GM18909 (cell line): ENCODE measurements around the gene ARMC9.

Source experiments
- ATAC-seq: cut with Tn5 transposase; IDR thresholded peaks from one replicate; pipeline ENCODE4 v1.9.1; 2021; ENCODE audit warnings: mild to moderate bottlenecking; ENCODE audit not compliant: unreplicated experiment, poor library complexity

The ARMC9 gene

GRCh38 chr2:231276987-231277386 is 78.6 kb downstream of the ARMC9 start:
- ATAC-seq, result no peak

DNA sequence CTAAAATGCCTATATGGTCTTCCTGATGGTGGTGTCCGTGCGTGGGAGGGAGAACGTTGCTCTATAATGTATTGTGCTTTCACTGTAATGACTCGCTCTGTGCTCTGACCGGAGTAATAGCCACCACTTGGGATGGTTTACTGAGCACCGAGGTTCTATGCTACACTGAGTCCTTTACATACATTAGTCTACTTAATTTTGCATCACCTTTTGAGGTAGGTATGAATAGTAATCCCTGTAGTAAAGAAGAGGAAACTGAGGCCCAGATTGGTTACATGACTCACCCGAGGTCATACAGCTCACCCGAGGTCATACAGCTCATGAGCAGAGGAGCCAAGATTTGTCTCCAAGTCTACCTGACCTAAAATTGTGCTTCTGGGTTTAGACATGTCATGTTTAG is 79.5 kb downstream of the ARMC9 start:
- no peak for ATAC-seq

- no peak for ATAC-seq
Measured at GRCh38 chr2:231278868-231279267, 80.4 kb downstream of the ARMC9 start.

DNA sequence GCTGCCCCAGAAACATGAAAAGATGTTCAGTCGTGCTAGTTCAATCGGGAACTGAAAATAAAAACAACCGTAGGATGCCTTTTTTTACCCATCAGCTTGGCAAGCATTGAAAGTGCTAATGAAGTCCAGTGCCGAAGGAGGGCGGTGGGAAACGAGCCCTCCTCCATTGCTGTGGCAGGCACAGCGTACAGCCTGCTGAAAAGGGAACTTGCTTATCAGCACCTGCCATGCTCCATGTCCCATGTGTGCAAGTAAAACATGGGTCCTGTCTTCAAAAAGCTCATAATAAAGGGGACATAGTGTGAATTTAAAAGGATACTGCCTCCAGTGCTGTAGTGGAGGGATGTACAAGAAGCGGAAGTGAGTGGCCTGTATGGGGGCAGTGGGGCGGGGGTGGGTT is 82.4 kb downstream of the ARMC9 start:
- ATAC-seq, result no peak

DNA sequence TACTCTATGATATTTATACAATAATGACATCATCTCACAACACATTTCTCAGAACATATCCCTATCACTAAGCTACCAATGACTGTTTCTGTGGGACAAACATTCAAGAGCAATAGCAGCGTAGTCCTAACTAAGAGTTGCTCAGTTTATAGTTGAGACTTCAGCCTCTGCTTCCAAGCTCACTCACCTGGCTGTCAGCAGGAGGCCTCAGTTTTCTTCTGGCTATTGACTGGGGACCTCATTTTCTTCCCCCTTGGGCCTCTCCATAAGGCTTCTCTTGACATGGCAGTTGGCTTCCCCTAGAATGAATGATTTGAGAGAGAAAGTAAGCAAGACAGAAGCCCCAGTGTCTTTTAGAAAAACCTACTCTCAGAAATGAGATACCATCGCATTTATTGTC is 85.9 kb downstream of the ARMC9 start:
- ATAC-seq, result no peak

- no peak for ATAC-seq
Measured at GRCh38 chr2:231286964-231287363, 88.5 kb downstream of the ARMC9 start.

DNA sequence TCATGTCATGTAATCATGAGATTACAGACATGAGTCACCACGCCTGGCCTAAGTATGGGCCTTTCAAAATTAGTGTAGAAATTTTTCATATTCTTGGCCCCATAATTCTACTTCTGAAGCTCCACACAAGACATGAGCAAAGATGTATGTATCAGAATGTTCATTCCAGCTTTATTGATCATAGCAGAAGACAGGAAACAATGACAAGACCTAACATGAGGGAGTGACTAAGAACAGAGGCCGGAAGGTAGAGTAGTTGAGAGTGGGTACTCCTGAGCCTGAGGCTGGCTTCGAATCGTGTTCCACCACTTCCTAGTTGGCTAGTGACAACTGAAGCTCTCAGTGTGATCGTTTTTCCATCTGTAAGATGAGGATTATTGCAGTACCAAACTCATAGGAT is 89.3 kb downstream of the ARMC9 start:
- ATAC-seq, result no peak

GRCh38 chr2:231288590-231288989 is 90.2 kb downstream of the ARMC9 start:
- no peak for ATAC-seq

- ATAC-seq, result no peak
Measured at GRCh38 chr2:231290321-231291015, 92.0 kb downstream of the ARMC9 start.

GRCh38 chr2:231292472-231293134 is 94.2 kb downstream of the ARMC9 start:
- ATAC-seq, result no peak

- ATAC-seq, result no peak
Measured at GRCh38 chr2:231293163-231293562, 94.7 kb downstream of the ARMC9 start.

- no peak for ATAC-seq
Measured at GRCh38 chr2:231294116-231294515, 95.7 kb downstream of the ARMC9 start.

DNA sequence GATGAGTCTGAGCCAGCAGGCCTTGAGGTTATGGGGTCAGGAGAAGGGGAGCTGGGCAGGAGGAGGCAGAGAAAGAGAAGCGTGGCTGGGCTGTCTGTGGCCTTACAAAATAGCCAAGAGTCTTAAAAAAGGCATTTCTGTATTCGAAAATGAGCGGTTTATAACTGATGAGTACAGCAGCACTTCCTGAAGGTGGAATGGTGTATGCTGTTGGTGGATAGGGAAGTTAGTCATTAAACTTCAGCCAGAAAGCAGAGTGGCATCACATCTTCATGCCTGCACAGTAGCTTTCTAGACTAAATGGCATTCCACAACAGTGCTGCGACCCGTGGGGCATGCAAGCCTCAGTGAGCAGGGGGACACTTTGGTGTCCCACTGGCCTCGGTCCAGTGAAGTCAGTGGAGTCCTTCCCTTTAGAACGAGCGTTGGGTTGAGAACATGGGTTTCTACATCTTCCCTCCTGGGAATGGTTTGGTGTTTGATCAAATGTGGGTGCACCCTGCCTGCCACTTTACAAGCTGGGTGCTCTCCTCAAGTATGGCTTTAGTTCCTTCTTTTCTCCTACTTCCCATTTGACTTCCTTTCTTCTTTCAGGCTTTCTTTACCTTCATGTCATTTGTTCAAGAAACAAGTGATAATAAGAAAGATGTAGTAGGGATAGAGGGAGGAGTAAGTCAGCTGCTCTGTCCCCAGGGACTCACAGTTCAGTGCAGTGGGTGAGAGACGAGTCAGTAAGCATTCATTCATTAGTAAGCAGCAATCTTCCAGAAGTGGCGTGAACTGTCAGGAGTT is 96.3 kb downstream of the ARMC9 start:
- no peak for ATAC-seq

GRCh38 chr2:231295363-231295655 is 96.9 kb downstream of the ARMC9 start:
- ATAC-seq, result no peak

- no peak for ATAC-seq
Measured at GRCh38 chr2:231296401-231296974, 98.1 kb downstream of the ARMC9 start.

DNA sequence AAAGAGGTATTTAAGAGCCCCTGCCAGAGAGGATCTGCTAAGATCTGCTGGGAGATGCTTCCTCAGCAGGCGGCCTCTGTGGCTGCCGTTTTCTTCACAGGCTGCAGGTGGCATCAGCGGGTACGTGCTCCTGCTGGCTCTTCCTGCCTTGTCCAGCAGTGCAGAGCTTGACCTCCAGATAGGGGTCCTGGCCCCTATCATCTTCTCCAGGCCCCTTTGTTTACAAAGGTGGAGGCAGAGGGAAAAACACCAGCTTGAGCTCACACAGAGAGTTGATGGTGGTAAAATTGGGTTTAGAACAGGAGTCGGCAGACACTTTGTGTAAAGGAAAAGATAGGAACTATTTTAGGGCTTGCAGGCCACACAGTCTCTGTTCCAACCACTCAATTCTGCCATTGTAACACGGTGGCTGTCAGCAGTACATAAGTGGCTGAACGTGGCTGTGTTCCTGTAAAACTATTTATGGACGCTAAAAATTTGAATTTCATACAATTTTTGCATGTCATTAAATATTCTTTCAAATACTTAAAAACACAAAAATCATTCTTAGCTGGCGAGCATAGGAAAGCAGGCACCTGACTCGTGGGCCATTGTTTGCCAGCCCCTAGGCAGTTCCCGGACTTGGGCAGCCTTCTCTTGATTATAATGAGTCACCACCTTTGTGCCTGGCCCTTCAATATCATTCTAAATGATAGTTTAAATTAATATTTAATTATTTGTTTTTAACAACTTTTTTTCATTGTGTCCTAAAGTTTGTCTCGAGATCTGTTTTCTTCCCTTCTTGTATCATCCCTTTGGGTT is 98.9 kb downstream of the ARMC9 start:
- ATAC-seq, result peak; percentile 55

- no peak for ATAC-seq
Measured at GRCh38 chr2:231298091-231298490, 99.7 kb downstream of the ARMC9 start.

GRCh38 chr2:231299267-231299666 is 100.8 kb downstream of the ARMC9 start:
- no peak for ATAC-seq

DNA sequence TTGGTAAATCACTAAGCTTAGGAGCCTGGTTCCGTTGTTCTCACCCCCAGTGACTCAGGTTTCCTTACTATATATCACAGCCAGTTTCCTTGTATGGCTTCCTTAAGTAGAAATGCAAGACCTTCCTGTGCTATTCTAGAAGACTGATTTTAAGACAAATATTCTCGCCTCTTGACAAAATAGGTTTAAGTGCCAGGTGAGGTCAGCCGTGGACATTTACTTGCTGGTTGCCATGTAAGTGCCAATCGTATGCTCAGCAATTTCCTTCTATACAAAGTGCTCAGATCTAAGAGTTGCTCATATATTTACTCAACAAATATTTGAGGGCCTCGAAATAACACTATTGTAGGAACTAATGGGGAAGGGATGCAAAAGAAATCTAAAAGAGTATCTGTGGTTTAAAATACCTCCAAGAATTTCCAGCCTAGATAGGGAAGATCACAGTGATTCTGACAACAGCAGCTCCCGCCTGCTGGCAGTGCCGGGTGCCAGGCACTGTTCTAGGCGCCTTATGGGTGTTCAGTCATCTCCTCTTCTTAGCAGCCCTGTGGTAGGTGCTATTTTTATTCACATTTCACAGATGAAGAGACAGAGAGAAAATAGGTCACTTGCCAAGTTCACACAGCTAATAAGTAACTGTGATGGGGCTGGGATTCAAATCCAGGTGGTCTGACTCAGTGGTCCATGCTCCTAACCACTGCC is 101.7 kb downstream of the ARMC9 start:
- peak; percentile 69 for ATAC-seq

DNA sequence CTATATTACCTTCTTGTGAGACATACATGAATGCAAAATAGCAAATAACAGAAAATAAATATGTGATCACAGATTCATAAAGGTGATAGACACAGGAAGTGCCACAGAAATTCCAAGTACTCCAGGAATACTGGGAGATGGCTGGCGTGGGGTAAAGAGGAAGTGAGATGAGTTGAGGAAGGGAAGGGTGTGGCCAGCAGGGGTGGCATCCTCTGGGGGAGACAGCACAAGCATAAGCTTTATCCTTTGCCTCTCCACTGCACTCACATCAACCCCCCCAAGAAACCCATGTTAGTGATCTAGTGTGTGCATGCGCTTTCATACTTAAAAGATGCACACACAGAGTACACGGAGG is 102.3 kb downstream of the ARMC9 start:
- ATAC-seq, result peak; percentile 47
